Measurements from ENCODE around the gene TM9SF2.
"Not testable (repeated sequence)": the region's sequence is repeated elsewhere in the genome, so short reads cannot be mapped to it uniquely, and the experiment has no call there.

Gene TM9SF2

GRCh38 chr13:99536023-99536422 lies 34.8 kb downstream of the TM9SF2 start:
- no peak for DNase-seq (ENCODE audit: low spot score)

GRCh38 chr13:99540530-99540929 lies 39.3 kb downstream of the TM9SF2 start:
- no peak for DNase-seq (ENCODE audit: low spot score)

DNA sequence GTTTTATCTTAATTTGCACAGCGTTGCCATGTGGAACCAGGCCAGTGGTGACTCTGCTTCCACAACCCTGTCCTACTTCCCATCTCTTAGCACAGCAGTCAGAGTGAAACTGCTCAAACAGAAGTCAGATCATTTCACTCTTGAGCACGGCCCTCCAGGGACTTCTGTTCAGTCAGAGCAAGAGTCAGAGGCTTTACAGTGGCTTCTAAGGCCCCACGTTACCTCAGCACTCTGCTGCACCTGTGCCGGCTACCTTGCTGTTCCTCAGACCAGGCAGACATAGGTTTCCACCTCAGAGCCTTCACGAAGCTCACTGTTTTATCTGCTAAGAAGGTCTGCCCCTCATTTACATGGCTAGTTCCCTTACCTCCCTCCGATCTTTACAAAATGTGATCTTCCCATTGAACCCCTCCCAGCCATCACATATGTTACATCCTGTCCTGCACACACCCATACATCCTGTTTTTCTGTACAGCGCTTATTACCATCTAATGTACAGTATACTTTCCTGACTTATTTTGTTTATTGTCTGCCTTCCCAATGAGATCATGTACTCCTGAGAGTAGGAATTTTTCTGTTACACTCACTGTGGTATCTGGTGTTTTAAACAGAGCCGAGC lies 41.6 kb downstream of the TM9SF2 start:
- DNase-seq (ENCODE audit: low spot score), result no peak

DNA sequence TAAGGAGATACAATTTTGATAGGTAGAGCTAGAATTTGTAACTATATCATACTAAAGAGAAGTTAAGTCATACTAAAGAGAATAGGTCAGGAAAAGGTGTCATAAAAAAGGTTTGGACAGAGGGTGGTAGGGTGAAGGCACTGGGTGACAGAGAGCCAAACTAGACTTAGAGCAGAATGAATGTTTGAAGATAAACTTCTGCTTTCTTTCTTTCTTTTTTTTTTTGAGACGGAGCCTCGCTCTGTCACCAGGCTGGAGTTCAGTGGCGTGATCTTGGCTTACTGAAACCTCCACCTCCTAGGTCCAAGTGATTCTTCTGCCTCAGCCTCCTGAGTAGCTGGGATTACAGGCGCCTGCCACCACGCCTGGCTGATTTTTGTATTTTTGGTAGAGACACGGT lies 44.1 kb downstream of the TM9SF2 start:
- no peak for DNase-seq (ENCODE audit: low spot score)

- no peak for DNase-seq (ENCODE audit: low spot score)
Observed at GRCh38 chr13:99545979-99546378, 44.7 kb downstream of the TM9SF2 start.

- no peak for DNase-seq (ENCODE audit: low spot score)
Observed at GRCh38 chr13:99546878-99547277, 45.6 kb downstream of the TM9SF2 start.

GRCh38 chr13:99548448-99548847 lies 47.2 kb downstream of the TM9SF2 start:
- DNase-seq (ENCODE audit: low spot score), result no peak

DNA sequence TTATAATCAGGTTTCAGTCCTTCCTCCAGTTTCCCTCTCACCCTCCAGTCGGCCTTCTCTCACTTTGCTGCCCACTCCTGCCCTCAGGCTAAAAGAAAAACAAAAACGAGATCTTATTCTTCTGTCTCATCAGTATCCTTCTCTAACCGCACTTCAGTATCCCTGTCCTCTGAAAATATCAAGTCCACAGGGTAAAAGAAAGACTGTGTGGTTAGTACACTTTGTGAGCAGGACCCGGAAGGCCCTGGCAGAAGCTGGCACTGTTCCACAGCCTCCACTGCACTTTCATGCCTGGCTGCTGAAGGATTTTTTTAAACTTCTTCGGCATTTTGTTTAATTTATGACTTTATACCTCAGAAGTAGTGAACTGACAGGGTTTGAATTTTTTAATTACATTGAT lies 51.8 kb downstream of the TM9SF2 start:
- DNase-seq (ENCODE audit: low spot score), result no peak

GRCh38 chr13:99555149-99555548 lies 53.9 kb downstream of the TM9SF2 start:
- DNase-seq (ENCODE audit: low spot score), result no peak

DNA sequence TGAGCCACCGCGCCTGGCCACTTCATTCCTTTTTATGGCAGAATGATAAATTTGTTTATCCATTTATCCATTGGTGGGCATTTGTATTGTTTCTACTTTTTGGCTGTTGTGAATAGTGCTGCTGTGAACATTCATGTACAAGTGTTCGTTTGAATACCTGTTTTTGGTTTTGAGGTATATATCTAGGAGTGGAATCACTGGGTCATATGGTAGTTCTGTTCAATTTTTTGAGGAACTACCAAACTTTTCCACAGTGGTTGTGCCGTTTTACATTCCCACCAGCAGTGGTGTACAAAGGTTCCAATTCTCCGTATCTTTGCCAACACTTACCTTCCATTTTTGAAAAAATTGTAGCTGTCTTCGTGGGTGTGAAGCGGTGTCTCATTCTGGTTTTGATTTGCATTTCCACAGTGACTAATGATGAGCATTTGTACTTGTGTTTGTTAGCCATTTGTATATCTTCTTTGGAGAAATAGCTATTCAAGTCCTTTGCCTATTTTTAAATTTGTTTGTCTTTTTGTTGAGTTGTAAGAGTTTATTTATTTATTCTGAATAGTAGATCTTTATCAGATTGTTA lies 55.7 kb downstream of the TM9SF2 start:
- no peak for DNase-seq (ENCODE audit: low spot score)

GRCh38 chr13:99558570-99559180 lies 57.4 kb downstream of the TM9SF2 start:
- DNase-seq (ENCODE audit: low spot score), result no peak

GRCh38 chr13:99559560-99559959 lies 58.3 kb downstream of the TM9SF2 start:
- DNase-seq (ENCODE audit: low spot score), result no peak

DNA sequence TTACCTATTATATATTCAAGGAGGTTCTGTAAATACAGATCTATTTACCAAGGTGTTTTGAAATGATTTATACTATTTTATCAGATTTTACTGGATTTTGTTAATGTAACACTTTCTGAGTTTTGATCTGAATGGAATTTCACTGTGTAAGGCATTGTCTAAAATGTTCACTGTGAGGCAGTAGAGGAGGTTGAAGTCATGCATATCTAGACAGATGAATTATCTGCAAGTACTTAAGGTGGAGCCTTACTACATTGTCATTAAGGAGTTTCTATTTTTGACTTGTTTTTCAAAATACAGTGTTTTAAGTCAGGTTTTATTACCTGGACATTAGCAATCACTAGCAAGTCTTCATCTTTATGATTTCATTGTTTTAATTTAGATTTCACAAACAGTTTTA lies 62.1 kb downstream of the TM9SF2 start:
- DNase-seq (ENCODE audit: low spot score), result no peak

- DNase-seq (ENCODE audit: low spot score), result no peak
Observed at GRCh38 chr13:99564386-99564785, 63.1 kb downstream of the TM9SF2 start.

DNA sequence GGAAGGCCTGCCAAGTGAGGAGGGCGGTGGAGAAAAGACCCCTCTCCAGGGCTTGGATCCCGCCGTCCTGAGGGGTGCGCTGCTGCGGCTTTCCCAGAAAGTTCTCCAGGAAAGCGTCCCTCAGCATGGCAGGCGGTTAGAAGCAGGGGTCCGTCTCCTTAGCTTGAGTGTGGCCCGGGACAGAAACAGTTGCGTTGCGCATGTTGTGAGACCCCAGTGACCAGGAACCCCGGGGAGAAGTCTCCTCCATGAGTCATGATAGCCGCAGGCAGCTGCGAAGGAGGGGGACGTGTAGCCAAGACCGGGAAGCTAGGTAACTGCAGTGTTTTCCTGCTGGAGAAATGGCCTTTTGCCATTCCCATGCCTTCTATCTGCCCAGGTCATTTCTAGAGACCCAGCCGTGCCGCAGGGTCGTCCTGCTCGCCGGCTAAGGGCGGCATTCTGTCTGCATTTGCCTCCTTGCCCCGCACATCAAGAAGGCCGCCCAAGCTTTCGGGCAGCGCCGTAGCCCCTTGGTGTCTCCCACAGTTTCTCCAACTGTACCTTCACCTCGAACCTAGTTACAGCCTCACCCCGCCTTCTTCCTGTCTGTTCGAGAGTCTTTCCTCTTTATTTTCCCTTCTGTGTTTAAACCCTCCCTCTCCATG lies 64.3 kb downstream of the TM9SF2 start:
- no peak for DNase-seq (ENCODE audit: low spot score)

GRCh38 chr13:99566125-99567083 lies 65.1 kb downstream of the TM9SF2 start:
- DNase-seq (ENCODE audit: low spot score), result no peak

DNA sequence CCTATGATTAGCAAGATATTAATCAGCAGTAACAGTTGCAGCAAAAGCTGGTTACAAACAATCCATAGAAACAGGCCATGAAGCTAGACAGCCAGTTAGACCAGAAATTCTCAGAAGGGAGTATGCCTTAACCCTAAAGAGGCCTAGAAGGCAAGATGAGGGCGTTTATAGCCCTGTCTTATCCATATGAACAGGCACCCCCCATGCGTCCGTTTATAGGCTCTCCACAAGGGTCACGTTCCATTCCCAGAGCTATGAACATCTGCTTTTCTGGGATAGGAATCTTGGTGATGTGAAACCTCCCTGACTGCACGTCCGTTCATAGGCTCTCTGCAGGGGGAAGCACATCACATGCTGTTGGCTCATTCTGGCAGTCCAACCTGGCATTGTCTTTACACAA lies 67.6 kb downstream of the TM9SF2 start:
- DNase-seq (ENCODE audit: low spot score), result not testable (repeated sequence)

- no peak for DNase-seq (ENCODE audit: low spot score)
Observed at GRCh38 chr13:99572131-99572530, 70.9 kb downstream of the TM9SF2 start.

GRCh38 chr13:99572921-99573320 lies 71.6 kb downstream of the TM9SF2 start:
- DNase-seq (ENCODE audit: low spot score), result no peak

DNA sequence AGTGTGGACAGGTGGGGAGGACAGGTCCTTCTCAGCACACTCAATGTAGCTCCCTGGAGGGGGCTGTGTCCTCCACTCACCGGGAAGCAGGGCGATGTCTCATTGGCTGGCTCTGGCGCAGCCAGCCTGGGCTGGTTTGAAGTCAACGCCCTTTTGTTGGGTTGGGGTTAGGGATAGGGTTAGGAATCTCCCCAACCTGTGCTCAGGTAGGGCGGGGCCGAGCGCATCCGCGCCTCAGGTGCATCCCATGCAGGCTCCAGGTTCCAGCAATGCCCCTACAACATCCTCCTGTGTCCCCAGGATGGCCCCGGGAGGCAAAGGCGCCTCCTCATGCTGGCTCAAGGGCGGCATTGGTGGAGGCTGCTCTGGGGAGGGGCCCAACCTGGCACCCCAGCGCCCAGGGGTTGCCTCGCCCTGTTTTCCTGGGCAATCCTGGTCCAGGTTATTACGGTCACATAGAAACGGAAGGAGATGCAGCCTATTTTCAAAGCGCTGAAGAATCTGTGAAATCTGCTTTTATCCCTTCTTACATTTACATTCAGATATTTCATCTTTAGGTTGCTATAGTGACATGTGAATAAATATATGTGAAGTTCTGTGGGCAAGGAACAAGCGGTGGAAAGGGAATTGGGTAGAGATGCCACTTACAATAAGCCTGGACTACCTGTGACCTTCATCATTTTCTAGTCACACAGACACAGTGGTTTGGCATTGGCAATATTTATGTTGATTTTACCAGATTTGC lies 74.3 kb downstream of the TM9SF2 start:
- no peak for DNase-seq (ENCODE audit: low spot score)

Data from hematopoietic multipotent progenitor cell treated with erythropoietin and hydrocortisone succinate and interleukin-3 and kit ligand, for 17 days (in vitro differentiated cells).